Erythroblast (primary cell): ENCODE results near the gene GNAI1.

Source experiments
- GATA1 ChIP-seq: IDR thresholded peaks from 2 replicates; pipeline ENCODE4 v1.6.1; 2011; ENCODE audit warnings: low read depth, mild to moderate bottlenecking, control low read depth, low read length, moderate library complexity
- POLR2A ChIP-seq: IDR thresholded peaks from 2 replicates; pipeline ENCODE4 v1.6.1; 2011; ENCODE audit warnings: mild to moderate bottlenecking, low read length

DNA sequence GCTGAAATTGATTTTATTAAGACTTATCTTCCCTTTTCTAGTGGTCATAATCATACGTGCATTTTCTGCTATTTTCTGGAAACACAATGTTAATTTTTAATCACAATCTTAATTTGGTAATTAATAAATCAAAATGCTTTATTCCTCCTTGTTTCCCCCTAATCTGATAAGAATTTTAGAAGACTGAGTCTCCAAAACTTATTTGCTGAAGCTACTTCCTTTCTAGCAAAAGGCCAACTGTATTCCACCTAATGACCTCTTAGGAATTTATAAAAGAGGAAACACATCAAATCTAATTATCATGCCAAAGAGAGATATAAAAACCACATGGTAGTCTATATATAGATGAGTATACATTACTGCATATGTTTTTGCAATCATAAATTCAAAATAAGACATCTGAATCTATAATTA, 140.6 kb downstream of the GNAI1 start:
- TF ChIP-seq POLR2A (no peak), GATA1 (no peak)
